ENCODE results near the gene AGAP1.

- TF ChIP-seq CTCF (IDR thresholded peaks at IDR 0.05) (no peak), POLR2A (IDR thresholded peaks at IDR 0.05) (no peak)
Observed at GRCh38 chr2:235716875-235717496, 223.1 kb downstream of the AGAP1 start.
